ENCODE measurements around the gene TNC.

The TNC gene

GRCh38 chr9:115042781-115043509 lies 75.0 kb downstream of the TNC start:
- DNase-seq: no peak

DNA sequence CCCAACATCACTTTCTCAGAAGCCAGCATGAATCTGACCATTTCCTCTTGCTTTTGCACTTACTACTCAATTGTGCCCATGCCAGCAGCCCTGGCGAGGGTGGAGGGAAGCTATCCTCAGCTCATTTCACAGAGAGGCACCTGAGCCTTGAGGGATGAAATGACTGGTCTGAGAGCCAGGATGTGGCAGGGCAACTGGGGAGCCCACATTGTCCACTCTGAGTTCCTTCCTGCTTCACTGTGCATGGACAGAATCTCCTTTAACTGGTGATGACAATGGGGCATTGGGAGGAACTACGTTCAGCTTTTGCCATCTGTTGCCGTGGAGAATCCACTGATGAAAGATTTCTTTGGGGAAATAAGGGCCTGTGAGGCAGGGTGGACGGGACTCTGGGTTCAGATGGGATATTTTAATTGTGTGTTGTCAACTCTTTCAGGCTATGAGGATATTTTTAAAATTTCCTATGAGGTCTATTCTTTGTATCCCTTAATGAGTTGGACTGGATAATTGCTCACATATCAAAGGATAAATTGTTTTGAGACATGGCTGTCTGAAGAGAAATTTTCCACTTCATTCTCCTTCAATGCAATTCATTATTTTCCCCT lies 78.3 kb downstream of the TNC start:
- DNase-seq: no peak

DNA sequence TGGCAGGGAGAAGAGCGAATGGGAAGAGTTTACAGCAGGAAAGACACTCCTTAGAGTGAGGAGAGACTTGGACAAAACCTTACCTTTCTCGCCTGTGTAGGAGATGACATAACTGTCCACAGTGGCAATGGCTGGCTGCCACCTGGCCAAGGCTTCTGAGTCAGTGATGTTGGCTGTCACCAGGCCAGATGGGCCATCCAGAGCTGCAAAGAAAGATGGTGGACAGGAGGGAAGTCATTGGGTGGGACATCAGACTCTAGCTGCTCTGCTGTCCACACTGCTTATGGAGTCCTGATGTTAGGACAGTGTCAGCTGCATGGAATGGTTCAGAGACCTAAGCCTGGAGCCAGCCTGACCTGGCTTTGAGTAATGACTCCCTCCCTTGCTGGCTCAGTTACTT lies 79.8 kb downstream of the TNC start:
- DNase-seq: no peak

- DNase-seq: no peak
Observed at GRCh38 chr9:115036691-115037090, 81.3 kb downstream of the TNC start.

DNA sequence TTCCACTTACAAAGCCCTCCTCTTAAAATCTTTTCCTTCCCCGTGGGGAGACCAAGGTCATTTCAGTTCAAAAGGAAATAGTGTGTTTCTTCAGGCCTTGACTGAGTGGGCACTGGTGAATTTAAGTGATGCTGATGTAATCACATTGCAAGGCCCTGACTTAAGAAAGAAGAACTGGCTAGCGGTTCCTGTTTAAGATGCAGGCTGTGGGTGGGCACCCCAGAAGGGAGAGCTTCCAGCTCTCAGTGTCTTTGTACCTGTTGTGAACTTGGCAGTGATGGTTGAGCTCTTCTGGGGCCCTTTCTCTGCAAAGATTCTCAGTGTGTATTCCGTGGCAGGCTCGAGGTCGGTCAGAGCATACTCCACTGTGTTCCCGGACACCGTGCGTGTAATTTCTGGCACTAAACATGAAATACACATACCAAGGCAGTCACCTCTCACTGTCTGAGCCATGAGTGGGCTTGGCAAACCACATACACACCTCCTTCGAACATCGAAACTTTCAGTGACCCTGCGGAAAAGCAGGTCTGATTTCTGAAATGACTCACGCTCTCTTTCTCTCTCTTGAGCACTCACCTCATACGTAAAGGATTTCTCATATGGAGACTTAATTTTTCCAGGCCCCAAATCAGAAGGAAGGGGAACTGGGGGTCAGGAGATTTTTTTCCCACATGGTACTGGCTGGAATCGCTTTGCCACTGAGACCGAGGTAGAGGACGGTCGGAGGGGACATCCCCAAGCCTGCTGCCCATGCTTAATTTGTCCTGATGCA lies 81.9 kb downstream of the TNC start:
- DNase-seq: no peak

- DNase-seq: no peak
Observed at GRCh38 chr9:115034801-115035200, 83.2 kb downstream of the TNC start.

GRCh38 chr9:115033800-115034199 lies 84.2 kb downstream of the TNC start:
- no peak for DNase-seq

DNA sequence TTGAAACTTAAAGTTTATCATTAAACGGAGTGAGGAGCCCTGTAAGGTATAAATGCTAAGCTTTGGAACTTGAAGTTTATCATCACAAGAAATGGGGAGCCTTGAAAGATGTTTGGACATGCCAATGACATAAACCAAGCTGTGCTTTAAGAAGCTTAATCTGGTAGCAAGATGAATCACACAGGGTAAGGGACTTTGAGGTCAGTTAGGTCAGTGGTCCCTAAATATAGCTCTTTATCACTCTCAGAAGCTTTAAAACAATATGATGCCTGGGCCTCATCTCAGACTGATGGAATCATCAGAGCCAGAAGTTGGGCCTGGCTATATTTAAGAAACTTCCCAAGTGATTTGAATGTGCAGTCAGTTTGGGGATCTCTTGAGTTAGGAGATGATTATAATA lies 85.7 kb downstream of the TNC start:
- no peak for DNase-seq

DNA sequence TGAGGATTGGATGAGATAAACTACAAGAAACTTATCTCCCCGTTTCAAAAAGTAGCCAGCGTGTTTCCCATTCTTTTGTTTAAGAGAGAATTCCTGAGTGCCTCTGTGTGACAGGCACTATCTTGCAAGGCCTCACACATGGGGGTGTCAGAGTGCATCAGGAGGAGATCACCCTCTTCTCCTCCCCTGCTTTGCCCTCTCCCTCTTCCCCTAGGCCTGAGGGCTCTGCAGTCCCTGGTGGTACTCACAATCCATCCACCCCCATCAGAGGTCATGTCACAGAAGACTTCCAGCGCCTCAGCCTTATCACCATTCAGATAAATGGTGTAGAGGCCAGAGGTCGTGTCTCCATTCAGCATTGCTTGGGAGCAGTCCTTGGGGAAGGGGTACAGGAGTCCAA lies 88.0 kb downstream of the TNC start:
- DNase-seq: no peak

GRCh38 chr9:115025721-115026120 lies 92.2 kb downstream of the TNC start:
- DNase-seq: no peak

DNA sequence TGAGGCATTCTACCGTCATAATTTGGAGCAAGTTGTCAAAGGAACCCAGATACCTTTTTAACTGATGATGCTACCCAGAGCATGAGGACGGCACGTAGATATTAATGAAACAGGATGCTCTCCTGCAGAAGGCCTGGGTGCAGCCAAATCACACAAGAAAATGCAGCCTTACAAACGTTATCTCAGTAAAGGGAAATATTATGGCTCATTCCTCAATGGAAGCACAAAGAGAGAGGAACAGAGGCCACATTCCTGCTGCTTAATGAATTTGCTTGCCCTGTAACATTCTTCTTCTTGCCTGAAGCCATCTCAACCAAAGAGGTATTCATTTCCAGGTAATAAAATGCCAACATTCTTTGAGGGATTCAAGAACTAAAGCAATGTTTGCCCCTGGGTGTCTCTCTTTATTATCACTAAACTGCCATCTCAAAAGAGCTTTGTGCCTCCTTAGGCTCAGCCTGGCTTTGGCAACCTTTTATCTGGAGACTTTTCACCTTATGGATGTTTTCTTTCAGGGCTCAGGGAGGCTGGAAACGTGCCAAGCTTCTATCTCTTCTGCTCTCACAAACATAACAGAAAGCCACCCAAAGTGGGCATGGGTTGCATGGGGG lies 92.9 kb downstream of the TNC start:
- DNase-seq: no peak

- no peak for DNase-seq
Observed at GRCh38 chr9:115022760-115023434, 95.1 kb downstream of the TNC start.

GRCh38 chr9:115018547-115019435 lies 99.2 kb downstream of the TNC start:
- DNase-seq: no peak

DNA sequence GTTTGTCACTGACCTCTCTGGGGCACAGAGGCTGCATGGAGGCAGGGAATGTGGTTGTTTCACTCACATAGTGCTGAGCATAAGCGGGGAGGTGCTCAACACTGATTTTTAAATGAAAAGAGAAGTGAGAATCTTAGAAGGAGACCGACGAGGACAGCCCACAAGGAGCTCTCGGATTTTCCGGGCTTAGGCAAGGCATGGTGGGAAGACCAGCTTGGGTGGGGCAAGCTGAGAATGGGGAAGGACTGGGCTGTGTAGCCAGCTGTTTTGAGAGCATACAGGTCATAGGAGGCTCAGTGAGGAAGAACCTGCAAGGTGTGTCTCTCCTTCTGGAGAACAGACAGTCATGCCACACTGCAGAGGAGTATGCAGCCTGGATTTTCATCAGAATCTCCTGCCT lies 101.6 kb downstream of the TNC start:
- no peak for DNase-seq

DNA sequence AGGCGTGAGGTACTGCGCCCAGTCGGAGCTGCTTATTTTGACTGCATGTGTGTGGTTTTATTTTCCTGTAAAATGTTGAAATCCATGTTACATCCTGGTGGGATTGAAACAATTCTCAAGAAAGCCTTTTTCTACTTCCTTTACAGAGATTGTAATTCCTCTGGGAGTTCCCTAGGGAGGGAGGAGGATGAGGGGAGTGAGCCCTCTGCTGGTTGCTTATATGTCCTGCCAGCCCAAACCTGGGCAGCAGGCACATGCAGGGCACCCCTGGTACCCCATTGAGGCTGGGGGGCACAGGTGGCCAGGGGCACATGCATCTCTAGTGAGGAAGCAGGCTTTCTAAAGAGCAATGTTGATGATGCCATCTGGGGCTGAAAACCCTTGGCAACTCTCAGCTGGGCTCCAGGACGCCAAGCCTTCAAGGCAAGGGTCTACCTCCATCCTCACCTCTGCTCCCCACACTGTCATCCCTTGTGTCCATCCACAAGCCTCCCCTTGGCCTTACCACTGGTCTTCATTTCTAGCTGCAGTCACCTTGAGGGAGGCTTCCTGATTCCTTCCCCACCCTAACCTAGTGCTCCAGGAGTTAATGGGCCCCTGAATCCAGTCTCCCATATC lies 102.8 kb downstream of the TNC start:
- DNase-seq: peak; percentile 40

GRCh38 chr9:115014438-115014837 lies 103.5 kb downstream of the TNC start:
- DNase-seq: no peak

DNA sequence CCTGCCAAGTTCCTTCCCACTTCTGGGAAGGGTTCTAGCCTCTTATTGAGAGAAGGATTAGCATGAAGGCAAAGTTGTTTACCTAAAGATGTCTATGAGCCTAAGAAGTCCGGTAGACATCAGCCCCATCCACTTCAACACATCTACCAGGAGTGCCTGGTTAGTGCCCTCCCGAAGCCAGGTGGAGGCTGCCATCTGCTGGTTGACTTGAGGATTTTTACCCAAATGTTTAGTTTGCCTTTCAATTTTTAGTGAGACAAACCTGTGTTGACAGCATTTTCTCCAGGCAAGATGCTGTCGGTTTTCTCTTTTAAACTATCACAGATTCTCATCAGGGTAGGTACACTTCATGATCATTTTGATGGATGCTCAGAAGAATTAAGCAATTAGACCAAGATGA lies 104.0 kb downstream of the TNC start:
- peak; percentile 73 for DNase-seq

DNA sequence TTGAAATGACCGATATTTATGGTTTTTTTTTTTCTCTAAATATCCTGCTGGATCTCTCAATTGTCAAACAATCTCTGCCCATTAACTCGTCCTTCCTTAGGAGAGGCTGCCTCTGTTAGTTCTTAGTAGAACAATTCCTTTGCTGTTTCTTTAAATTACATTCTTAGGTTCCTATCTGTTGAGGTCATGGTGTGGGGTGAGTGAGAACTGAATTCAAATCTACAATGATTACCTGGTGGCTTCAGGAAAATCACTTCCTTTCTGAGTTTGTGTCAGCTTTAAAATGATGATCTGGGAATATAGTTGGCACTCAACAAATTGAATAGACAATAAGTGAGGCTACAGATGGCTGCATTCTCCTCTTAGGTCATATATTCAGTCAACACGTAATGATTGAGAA lies 105.5 kb downstream of the TNC start:
- no peak for DNase-seq

DNA sequence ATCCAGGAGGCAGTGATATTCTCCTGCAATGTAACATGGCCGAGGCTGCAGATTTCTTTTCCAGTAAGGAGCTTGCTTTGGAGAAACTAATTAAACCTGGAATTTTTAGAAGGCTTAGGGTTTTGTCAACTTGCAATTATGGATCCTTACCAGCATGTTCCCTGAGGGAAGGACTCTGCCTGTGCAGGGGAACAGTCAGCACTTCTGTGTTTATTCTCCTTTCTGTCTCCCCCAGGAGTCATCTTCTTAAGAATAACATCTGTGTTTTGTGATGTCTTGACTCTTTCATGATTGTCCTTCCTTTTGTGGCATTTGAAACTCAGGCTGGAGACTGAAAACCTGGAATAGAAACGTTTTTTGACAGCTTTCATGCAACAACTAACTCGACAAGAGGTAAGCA lies 107.1 kb downstream of the TNC start:
- no peak for DNase-seq

DNA sequence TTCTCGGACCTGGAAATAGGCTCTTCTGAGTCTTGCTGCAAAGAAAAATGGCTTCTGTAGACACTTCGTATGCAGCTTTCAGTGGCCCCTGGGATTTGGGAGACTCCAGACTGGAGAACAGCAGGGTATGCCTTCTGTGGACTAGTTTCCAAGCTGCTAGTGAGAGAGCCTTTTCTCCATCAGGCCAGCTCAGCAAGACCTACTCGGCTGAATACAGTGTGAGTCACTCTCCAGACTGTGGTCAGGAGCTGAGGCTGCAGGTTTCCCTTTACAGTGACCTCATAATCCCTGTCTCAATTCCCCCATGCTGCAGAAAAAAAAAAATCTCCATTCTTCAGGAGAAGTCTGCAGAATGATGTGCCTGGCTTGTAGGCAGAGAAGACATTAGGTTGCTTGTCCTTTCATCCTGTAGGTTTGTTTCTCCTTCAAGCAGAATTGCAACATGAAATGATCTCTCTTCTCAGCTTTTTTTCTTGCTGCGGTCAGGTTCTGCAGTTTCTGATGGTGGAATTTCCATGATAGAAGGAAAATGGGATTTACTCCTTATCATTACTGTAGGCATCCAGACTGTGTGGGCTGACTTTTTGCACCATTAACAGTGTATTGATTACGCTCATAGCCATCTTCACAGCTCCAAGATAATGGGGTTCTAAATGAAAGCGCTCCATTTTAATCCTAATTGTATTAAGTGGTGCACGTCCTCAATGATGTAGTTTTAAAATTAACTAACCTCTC lies 109.3 kb downstream of the TNC start:
- no peak for DNase-seq

DNA sequence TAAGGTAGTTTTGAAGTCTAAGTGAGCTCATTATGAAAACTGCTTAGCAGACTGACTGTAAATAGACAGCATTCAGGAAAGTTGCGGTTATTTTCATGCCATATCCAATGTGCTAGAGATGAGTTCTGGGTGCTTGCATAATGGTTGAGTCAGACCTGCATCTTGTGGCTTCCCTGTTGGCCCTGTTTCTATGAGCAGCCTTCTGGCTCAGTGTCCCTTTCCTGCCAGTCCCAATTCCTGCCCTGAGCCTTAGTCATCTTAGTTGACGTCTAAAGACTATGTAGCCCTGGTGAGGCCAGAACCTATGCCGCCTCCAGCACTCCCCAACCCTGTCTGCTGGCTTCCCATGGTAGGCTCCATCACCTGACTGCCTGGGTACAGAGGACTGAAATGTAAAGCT lies 111.3 kb downstream of the TNC start:
- no peak for DNase-seq

Data from NCI-H345 (cell line).